GM20000 (cell line): ENCODE data around the gene CHRNA5.

Source experiments
- DNase-seq: peaks from one replicate; pipeline ENCODE4 v3.0.0; 2012; ENCODE audit warnings: low spot score
- TF ChIP-seq, protein P1 (sequence below): IDR thresholded peaks from 2 replicates; pipeline ENCODE4 v1.5.1; 2012; ENCODE audit warnings: mild to moderate bottlenecking, control low read depth; ENCODE audit errors: extremely low read depth, missing control alignments

CHRNA5 gene

DNA sequence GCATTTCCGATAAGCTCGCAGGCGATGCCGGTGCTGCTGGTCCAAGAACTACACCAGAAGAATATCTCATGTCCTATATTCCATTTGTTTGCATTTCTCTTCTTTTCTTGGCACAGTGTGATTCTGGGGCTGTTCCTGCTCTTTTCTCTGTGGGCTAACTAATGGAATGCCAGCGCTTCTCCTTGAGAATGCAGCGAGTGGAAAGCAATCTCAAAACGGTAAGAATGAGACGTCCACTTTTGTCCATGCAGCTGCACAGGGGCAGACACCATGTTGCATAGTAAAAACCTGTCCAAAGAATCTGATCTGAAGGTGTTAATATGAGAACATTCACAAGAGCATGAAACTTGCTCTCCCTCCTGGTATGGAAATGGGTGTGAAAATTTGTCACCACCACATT lies 62.0 kb downstream of the CHRNA5 start:
- no peak for DNase-seq
- TF ChIP-seq, protein P1, sequence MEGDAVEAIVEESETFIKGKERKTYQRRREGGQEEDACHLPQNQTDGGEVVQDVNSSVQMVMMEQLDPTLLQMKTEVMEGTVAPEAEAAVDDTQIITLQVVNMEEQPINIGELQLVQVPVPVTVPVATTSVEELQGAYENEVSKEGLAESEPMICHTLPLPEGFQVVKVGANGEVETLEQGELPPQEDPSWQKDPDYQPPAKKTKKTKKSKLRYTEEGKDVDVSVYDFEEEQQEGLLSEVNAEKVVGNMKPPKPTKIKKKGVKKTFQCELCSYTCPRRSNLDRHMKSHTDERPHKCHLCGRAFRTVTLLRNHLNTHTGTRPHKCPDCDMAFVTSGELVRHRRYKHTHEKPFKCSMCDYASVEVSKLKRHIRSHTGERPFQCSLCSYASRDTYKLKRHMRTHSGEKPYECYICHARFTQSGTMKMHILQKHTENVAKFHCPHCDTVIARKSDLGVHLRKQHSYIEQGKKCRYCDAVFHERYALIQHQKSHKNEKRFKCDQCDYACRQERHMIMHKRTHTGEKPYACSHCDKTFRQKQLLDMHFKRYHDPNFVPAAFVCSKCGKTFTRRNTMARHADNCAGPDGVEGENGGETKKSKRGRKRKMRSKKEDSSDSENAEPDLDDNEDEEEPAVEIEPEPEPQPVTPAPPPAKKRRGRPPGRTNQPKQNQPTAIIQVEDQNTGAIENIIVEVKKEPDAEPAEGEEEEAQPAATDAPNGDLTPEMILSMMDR: no peak

DNA sequence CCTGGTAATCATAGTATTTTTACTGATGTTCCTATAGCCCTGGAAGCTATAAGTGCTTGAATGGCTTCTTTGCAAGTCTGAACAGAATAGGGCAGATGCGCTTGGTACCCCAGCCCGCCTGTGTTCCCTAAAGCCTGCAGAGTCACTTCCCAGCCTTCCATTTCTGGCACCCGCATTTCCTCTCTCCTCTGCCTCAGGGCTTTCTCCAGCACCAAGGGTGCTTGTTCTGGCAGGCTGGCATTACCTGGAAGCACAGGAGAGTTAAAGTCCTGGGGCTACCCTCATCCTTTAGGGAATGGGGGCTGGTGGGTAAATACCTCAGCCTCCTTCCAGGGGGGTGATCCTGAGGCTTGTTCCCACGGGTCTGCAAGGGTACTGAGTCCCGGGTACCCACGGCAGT lies 62.9 kb downstream of the CHRNA5 start:
- TF ChIP-seq, protein P1: no peak

DNA sequence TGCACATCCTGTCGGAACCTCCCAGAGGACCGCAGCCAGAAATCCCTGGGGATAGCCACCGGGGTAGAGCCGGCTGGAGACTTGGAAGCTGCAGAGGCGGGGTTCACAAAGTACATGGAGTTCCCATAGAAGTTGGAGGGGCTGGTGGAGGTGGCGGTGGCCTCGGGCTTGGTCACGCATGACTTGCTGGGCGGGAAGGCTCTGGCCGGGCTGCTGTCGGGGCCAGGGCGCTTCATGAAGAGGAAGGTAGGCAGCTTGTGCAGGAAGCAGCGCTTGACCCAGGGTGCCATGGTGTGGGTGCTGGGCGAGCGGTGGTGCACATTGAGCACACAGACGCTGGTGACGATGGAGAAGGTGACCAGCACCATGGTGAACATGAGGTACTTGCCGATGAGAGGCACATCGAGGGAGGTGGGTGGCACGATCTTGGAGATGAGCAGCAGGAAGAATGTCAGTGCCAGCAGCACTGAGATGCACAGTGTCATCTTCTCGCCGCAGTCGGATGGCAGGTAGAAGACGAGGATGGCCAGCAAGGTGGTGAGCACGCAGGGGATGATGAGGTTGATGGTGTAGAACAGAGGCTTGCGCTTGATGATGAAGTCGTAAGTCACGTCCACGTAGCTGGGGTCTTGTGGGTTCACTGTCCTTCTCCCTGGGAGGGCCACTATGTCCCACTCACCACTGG lies 63.9 kb downstream of the CHRNA5 start:
- DNase-seq: no peak
- TF ChIP-seq, protein P1: no peak

More for the DNA sequence above, 62.9 kb downstream of the CHRNA5 start:
- no peak for DNase-seq

DNA sequence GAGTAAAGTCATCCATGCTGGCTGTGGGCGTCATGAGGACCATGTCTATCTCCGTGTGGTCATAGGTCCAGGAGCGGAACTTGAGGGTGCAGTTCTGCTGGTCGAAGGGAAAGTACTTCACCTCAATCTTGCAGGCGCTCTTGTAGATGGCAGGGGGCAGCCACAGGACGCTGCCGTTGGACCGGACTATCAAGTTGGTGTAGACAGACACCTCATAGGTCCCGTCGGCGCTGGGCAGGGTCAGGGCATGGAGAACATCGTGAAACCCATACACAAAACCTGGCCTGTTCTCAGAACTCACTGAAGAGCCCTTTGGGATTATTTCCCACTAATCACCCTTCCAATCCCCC lies 64.4 kb downstream of the CHRNA5 start:
- DNase-seq: no peak
- TF ChIP-seq, protein P1: no peak

DNA sequence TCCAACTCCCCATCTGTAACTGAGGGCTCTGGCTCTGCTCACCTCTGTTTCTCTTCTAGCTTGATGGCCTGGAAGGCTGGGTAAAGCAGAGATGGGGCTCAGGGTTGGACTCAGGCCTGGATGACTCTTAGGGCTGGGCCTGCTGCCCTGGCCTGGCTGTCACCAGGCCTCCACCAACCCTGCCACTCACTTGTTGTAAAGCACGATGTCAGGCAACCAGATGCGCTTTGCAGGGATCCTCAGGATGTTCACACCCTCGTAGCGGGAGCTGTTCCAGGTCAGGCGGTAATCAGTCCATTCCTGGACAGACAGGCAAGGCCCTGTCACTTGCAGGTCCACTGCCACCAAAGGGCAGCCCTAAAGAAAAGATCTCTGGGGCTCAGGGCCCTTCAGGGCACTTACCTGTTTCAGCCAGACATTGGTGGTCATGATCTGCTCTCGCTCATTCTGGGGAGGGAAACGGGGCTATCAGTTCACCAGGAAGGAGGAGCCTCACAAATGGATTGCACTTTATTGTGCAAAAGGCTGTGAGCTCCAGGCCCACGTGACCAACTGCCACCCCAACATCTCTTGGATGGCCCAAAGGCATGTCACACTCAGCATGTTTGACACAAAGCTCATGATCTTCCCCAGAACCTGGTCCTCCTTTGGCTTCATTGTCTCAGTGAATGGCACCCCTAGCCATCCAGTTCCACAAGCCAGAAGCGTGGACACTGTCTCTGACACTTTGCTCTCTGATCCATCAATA lies 65.7 kb downstream of the CHRNA5 start:
- DNase-seq: no peak
- TF ChIP-seq, protein P1: no peak

DNA sequence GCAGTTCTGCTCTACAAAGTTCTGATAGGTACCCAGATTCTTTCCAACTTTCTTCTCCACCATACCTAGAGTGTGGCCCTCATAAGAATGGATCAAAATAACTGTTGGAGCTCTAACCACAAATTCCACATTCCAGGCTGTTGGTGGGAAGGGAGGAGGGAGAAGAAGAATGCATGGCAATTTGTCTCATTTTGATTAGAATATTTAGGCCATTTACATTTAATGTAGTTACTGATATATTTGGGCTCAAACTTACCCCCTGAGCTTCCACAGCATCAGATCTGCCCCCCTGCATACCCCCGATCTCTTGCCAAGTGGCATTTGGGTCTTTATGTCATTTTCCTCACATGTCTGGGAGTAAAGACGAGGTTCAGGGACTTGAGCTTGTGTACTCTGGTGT lies 68.0 kb downstream of the CHRNA5 start:
- DNase-seq: no peak
- TF ChIP-seq, protein P1: no peak
